Peyer's patch (tissue), 4 donors: ENCODE results near the gene TIGIT. TPM values are rescaled to one million over a fixed set of nuclear protein-coding genes. Genes with fewer than 3 reads are reported as not detected.

Experiments used
- DNase-seq, 3 donors: peaks; one replicate each; pipeline ENCODE4 v3.0.0-alpha.2; 2017 to 2019
- H3K27ac ChIP-seq, 4 donors: fragments of 200-600 bp; sonication (generic); one replicate each; pipeline ENCODE4 v1.5.1; 2016 to 2019
- H3K27me3 ChIP-seq, 2 donors: fragments of 200-600 bp; sonication (generic); one replicate each; pipeline ENCODE4 v1.5.1; 2019
- H3K36me3 ChIP-seq, 3 donors: fragments of 200-600 bp; sonication (generic); one replicate each; pipeline ENCODE4 v1.5.1; 2016 to 2019
- H3K4me1 ChIP-seq, 4 donors: fragments of 200-600 bp; sonication (generic); one replicate each; pipeline ENCODE4 v1.5.1; 2016 to 2019
- H3K4me3 ChIP-seq, 4 donors: fragments of 200-600 bp; sonication (generic); 1 replicate in 3 of 4; 2 replicates in 1 of 4; pipeline ENCODE4 v1.5.1; 2016 to 2019; ENCODE audit warnings: mild to moderate bottlenecking in 1 of 4
- H3K9me3 ChIP-seq, 4 donors: fragments of 200-600 bp; sonication (generic); one replicate each; pipeline ENCODE4 v1.5.1; 2016 to 2019; ENCODE audit warnings: mild to moderate bottlenecking in 1 of 4
- CTCF ChIP-seq, 6 experiments: fragments of 450-650 bp in 4 of 6; fragments of 200-600 bp in 2 of 6; sonication (generic) in 1 of 6; IDR thresholded peaks; one replicate each; pipeline ENCODE4 v1.5.1; 2017 to 2019; ENCODE audit warnings: antibody characterized with exemption in 6 of 6, mild to moderate bottlenecking in 3 of 6, moderate library complexity in 1 of 6
- POLR2A ChIP-seq, 2 donors: fragments of 450-650 bp; IDR thresholded peaks; one replicate each; pipeline ENCODE4 v1.5.1; 2017; ENCODE audit warnings: antibody characterized with exemption in 2 of 2, mild to moderate bottlenecking in 2 of 2, moderate library complexity in 2 of 2
- total RNA-seq, 4 donors: library from RNA; depleted of rRNA; stranded (reverse); fragments of >200 nt; gene quantifications; one replicate each; pipeline ENCODE4 v1.1.0, GENCODE V29; 2016

Gene TIGIT
- total RNA-seq, 4 donors from 2014 or later, result 0.35 to 5.0 (median 2.5) TPM; not detected in 1

GRCh38 chr3:114310695-114311094 is 16.9 kb downstream of the TIGIT start:
- no peak for TF ChIP-seq POLR2A (IDR thresholded peaks at IDR 0.05)
- TF ChIP-seq CTCF (IDR thresholded peaks at IDR 0.05), result no peak
- Histone ChIP-seq H3K9me3 (no peaks in the 10 kb centered on the region), H3K27ac (peak overlapping the region in 1 of 4 donors; percentile 22), H3K27me3 (no peaks in the 10 kb centered on the region), H3K36me3 (no peaks in the 10 kb centered on the region), H3K4me1 (no peaks in the 10 kb centered on the region), H3K4me3 (no peak overlapping the region)
- DNase-seq, result no peak

- no peak overlapping the region for H3K27ac ChIP-seq
- no peak overlapping the region for H3K4me3 ChIP-seq
- no peaks in the 10 kb centered on the region for H3K27me3 ChIP-seq
- no peak for DNase-seq
- TF ChIP-seq CTCF (IDR thresholded peaks at IDR 0.05) (no peak), POLR2A (IDR thresholded peaks at IDR 0.05) (no peak)
- H3K36me3 ChIP-seq, result no peaks in the 10 kb centered on the region
- no peaks in the 10 kb centered on the region for H3K9me3 ChIP-seq
- no peaks in the 10 kb centered on the region for H3K4me1 ChIP-seq
Measured at GRCh38 chr3:114313426-114313825, 19.6 kb downstream of the TIGIT start.

GRCh38 chr3:114314282-114314681 is 20.5 kb downstream of the TIGIT start:
- no peak for DNase-seq
- Histone ChIP-seq H3K27ac (no peak overlapping the region), H3K27me3 (no peaks in the 10 kb centered on the region), H3K9me3 (no peaks in the 10 kb centered on the region), H3K36me3 (no peaks in the 10 kb centered on the region), H3K4me3 (no peak overlapping the region), H3K4me1 (no peaks in the 10 kb centered on the region)
- TF ChIP-seq CTCF (IDR thresholded peaks at IDR 0.05) (no peak), POLR2A (IDR thresholded peaks at IDR 0.05) (no peak)

- Histone ChIP-seq H3K4me1 (no peaks in the 10 kb centered on the region), H3K27ac (peak overlapping the region in 1 of 4 donors; percentile 11), H3K27me3 (no peaks in the 10 kb centered on the region), H3K36me3 (no peaks in the 10 kb centered on the region), H3K4me3 (no peak overlapping the region), H3K9me3 (no peaks in the 10 kb centered on the region)
- DNase-seq, result no peak
- no peak for TF ChIP-seq CTCF (IDR thresholded peaks at IDR 0.05)
- TF ChIP-seq POLR2A (IDR thresholded peaks at IDR 0.05), result no peak
Measured at GRCh38 chr3:114318295-114318694, 24.5 kb downstream of the TIGIT start.

- TF ChIP-seq POLR2A (IDR thresholded peaks at IDR 0.05), result no peak
- TF ChIP-seq CTCF (IDR thresholded peaks at IDR 0.05), result no peak
- no peaks in the 10 kb centered on the region for H3K36me3 ChIP-seq
- no peaks in the 10 kb centered on the region for H3K27me3 ChIP-seq
- no peak overlapping the region for H3K27ac ChIP-seq
- H3K4me3 ChIP-seq, result no peak overlapping the region
- no peak for DNase-seq
- no peaks in the 10 kb centered on the region for H3K9me3 ChIP-seq
- H3K4me1 ChIP-seq, result no peaks in the 10 kb centered on the region
Measured at GRCh38 chr3:114319453-114319852, 25.6 kb downstream of the TIGIT start.

GRCh38 chr3:114320246-114320645 is 26.4 kb downstream of the TIGIT start:
- no peaks in the 10 kb centered on the region for H3K36me3 ChIP-seq
- H3K4me3 ChIP-seq, result no peak overlapping the region
- H3K9me3 ChIP-seq, result no peaks in the 10 kb centered on the region
- no peak for TF ChIP-seq CTCF (IDR thresholded peaks at IDR 0.05)
- TF ChIP-seq POLR2A (IDR thresholded peaks at IDR 0.05), result no peak
- H3K27me3 ChIP-seq, result no peaks in the 10 kb centered on the region
- DNase-seq, result no peak
- H3K4me1 ChIP-seq, result no peaks in the 10 kb centered on the region
- H3K27ac ChIP-seq, result no peak overlapping the region
